Measurements from ENCODE around the gene DPM3. TPM values are rescaled to one million over a fixed set of nuclear protein-coding genes. Genes with fewer than 3 reads are reported as not detected.

The DPM3 gene
- total RNA-seq, 1 donor from 2014 or later: 61.3 TPM

DNA sequence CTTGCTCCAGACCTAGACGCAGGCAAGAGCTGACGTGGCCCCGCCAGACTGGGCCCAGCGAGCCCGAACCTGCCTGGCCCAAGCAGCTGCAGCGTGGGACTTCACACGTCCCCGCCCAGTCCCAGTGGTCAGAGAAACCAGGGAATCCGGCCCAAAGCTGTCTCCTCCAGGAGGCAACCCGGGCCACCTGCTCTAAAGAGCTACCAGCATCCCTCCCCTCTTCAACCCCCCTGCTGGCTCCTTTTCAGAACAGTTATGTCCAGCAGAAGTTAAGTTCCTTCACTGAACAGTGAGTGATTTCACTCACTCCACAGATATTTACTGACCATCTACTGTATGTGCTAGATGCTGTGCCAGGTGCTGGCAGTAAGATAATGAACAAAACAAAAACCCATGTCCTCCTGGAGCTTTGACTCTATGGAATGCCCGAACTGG lies 14.8 kb downstream of the DPM3 start:
- Mint-ChIP-seq H3K4me1 (ENCODE audit: unreplicated experiment) (peaks cover 63% of the 10 kb centered on the region), H3K27ac (ENCODE audit: unreplicated experiment) (peak overlapping the region; percentile 76), H3K27me3 (ENCODE audit: unreplicated experiment) (peaks cover 5% of the 10 kb centered on the region), H3K9me3 (ENCODE audit: unreplicated experiment) (no peaks in the 10 kb centered on the region), H3K36me3 (ENCODE audit: unreplicated experiment) (no peaks in the 10 kb centered on the region), H3K4me3 (ENCODE audit: unreplicated experiment) (peak overlapping the region; percentile 52)
- no peak for DNase-seq (ENCODE audit: extremely low spot score, unreplicated experiment)
- TF ChIP-seq CTCF (IDR thresholded peaks at IDR 0.05): no peak

DNA sequence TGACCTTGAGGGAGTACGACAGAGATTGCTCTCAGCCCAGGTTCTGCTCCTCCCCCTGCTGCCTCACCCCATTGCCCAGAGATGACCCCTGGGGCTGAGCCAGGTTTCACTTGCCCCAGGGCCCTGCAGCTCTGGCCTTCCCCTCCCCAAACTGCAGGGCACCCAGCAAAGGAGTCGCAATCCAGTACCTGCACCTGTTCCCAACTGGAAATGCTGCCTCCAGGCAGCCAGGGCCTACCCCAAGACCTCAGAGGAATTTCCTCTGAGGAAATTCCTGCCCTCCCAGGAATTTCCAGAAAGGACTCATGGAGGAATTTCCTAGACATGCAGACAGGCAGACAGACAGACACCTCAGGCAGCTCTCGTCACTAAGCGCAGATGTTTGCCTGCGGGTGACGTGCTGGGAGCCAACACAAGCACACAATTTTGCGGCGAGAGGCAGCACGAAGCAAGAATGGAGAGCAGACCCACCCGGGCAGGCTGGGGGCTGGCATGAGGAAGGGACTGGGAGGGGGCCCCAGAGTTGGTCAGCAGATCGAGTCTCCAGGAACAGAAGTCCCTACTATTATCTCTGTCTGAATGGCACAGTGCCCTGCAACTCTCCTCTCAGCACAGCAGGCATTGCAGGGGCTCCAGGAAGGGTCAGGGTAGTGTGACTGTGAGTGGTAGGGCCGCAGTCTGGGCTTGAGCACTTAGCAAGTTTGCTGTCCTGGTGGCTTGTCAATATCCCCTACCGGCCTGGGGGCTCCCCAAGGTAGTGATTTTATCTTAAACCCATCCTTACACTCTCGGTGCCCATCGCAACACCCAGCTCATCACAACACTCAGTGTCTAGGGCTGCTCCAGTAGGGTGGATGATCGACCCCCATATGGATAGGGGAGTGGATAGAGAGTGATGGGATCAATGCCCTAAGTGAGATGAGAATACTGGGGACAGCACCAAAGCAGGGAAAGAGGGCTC lies 15.5 kb downstream of the DPM3 start:
- Mint-ChIP-seq H3K4me1 (ENCODE audit: unreplicated experiment) (peaks cover 57% of the 10 kb centered on the region), H3K4me3 (ENCODE audit: unreplicated experiment) (no peak overlapping the region), H3K27ac (ENCODE audit: unreplicated experiment) (peak overlapping the region; percentile 76), H3K9me3 (ENCODE audit: unreplicated experiment) (no peaks in the 10 kb centered on the region), H3K36me3 (ENCODE audit: unreplicated experiment) (no peaks in the 10 kb centered on the region), H3K27me3 (ENCODE audit: unreplicated experiment) (peaks cover 9% of the 10 kb centered on the region)
- no peak for DNase-seq (ENCODE audit: extremely low spot score, unreplicated experiment)
- no peak for TF ChIP-seq CTCF (IDR thresholded peaks at IDR 0.05)

- DNase-seq (ENCODE audit: extremely low spot score, unreplicated experiment): no peak
- peaks cover 10% of the 10 kb centered on the region for H3K27me3 Mint-ChIP-seq (ENCODE audit: unreplicated experiment)
- no peak for TF ChIP-seq CTCF (IDR thresholded peaks at IDR 0.05)
- H3K4me1 Mint-ChIP-seq (ENCODE audit: unreplicated experiment): peaks cover 47% of the 10 kb centered on the region
- no peak overlapping the region for H3K4me3 Mint-ChIP-seq (ENCODE audit: unreplicated experiment)
- H3K36me3 Mint-ChIP-seq (ENCODE audit: unreplicated experiment): no peaks in the 10 kb centered on the region
- H3K27ac Mint-ChIP-seq (ENCODE audit: unreplicated experiment): peak overlapping the region; percentile 76
- H3K9me3 Mint-ChIP-seq (ENCODE audit: unreplicated experiment): no peaks in the 10 kb centered on the region
Measured at GRCh38 chr1:155123801-155124200, 16.5 kb downstream of the DPM3 start.

GRCh38 chr1:155122308-155122707 lies 18.0 kb downstream of the DPM3 start:
- TF ChIP-seq CTCF (IDR thresholded peaks at IDR 0.05): no peak
- no peak for DNase-seq (ENCODE audit: extremely low spot score, unreplicated experiment)
- Mint-ChIP-seq H3K4me1 (ENCODE audit: unreplicated experiment) (peaks cover 37% of the 10 kb centered on the region), H3K27me3 (ENCODE audit: unreplicated experiment) (peaks cover 16% of the 10 kb centered on the region), H3K36me3 (ENCODE audit: unreplicated experiment) (no peaks in the 10 kb centered on the region), H3K27ac (ENCODE audit: unreplicated experiment) (no peak overlapping the region), H3K9me3 (ENCODE audit: unreplicated experiment) (no peaks in the 10 kb centered on the region), H3K4me3 (ENCODE audit: unreplicated experiment) (no peak overlapping the region)

- no peak for TF ChIP-seq CTCF (IDR thresholded peaks at IDR 0.05)
- Mint-ChIP-seq H3K9me3 (ENCODE audit: unreplicated experiment) (no peaks in the 10 kb centered on the region), H3K4me1 (ENCODE audit: unreplicated experiment) (peaks cover 28% of the 10 kb centered on the region), H3K27ac (ENCODE audit: unreplicated experiment) (no peak overlapping the region), H3K36me3 (ENCODE audit: unreplicated experiment) (no peaks in the 10 kb centered on the region), H3K27me3 (ENCODE audit: unreplicated experiment) (peaks cover 16% of the 10 kb centered on the region), H3K4me3 (ENCODE audit: unreplicated experiment) (no peak overlapping the region)
- DNase-seq (ENCODE audit: extremely low spot score, unreplicated experiment): no peak
Measured at GRCh38 chr1:155121249-155121648, 19.1 kb downstream of the DPM3 start.

All from osteocyte (in vitro differentiated cells).